NCI-H1048 (cell line): ENCODE data around the gene RNU2-1.
"Not testable (repeated sequence)": the region's sequence is repeated elsewhere in the genome, so short reads cannot be mapped to it uniquely, and the experiment has no call there.

Experiments
- DNase-seq: peaks from one replicate; lab custom pipeline; 2025; lab: John Stamatoyannopoulos, UW

The RNU2-1 gene

GRCh38 chr17:43233877-43234276 is at the start of gene RNU2-1:
RNU2-1 (minus strand) TSS chr17:43233977.
- not testable (repeated sequence) for DNase-seq

DNA sequence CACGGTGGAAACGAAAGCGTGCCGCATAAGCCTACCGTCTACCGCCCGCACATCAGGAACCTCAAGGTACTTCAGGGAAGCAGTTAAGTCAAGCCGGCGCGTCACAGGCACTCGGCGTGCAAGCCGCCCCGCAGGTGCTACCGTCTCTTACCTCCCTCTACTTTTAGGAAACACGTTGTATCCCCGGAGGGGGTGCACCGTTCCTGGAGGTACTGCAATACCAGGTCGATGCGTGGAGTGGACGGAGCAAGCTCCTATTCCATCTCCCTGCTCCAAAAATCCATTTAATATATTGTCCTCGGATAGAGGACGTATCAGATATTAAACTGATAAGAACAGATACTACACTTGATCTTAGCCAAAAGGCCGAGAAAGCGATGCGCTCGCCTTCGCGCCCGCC is 39.1 kb upstream of the RNU2-1 start:
- DNase-seq: not testable (repeated sequence)

DNA sequence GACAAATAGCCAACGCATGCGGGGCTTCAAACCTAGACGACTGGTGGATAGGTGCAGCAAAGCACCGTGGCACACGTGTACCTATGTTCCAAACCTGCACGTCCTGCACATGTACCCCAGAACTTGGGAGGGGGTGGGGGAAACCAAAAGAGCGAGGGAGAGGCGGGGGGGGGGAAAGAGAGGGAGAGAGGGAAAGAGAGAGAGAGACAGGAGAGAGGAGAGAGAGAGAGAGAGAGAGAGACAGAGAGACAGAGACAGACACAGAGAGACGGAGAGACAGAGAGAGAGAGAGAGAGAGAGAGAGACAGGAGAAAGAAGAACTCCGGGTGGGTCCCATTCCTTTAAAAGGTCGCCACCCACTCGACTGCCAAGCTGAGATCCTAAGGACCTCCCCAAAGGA is 38.7 kb upstream of the RNU2-1 start:
- DNase-seq: not testable (repeated sequence)

- not testable (repeated sequence) for DNase-seq
Observed at GRCh38 chr17:43270552-43271504, 37.1 kb upstream of the RNU2-1 start.

DNA sequence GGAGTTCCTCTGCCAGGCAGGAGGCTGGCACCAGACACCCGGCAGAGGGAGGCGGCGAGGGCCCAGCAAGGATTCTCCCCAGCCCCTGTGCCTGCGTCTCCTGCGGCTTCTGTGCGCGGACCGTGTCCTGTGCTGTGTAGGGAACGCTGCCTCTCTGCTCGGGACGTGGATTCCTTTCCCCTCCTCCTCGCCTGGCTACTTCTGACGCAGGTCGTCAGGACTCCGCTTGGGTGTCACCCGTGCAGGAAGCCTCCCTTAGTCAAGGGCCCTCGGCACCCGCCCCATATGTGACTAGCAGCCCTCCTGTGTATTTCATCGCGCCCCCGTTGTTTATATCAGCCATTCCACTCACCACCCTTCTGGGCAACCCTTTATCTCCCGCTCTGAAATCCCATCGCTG is 12.7 kb upstream of the RNU2-1 start:
- not testable (repeated sequence) for DNase-seq

DNA sequence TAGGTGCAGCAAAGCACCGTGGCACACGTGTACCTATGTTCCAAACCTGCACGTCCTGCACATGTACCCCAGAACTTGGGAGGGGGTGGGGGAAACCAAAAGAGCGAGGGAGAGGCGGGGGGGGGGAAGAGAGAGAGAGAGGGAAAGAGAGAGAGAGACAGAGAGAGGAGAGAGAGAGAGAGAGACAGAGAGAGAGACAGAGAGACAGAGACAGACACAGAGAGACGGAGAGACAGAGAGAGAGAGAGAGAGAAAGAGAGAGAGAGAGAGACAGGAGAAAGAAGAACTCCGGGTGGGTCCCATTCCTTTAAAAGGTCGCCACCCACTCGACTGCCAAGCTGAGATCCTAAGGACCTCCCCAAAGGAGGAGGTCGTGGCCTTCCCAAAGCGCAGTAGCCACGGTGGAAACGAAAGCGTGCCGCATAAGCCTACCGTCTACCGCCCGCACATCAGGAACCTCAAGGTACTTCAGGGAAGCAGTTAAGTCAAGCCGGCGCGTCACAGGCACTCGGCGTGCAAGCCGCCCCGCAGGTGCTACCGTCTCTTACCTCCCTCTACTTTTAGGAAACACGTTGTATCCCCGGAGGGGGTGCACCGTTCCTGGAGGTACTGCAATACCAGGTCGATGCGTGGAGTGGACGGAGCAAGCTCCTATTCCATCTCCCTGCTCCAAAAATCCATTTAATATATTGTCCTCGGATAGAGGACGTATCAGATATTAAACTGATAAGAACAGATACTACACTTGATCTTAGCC is 7.0 kb upstream of the RNU2-1 start:
- DNase-seq: not testable (repeated sequence)

DNA sequence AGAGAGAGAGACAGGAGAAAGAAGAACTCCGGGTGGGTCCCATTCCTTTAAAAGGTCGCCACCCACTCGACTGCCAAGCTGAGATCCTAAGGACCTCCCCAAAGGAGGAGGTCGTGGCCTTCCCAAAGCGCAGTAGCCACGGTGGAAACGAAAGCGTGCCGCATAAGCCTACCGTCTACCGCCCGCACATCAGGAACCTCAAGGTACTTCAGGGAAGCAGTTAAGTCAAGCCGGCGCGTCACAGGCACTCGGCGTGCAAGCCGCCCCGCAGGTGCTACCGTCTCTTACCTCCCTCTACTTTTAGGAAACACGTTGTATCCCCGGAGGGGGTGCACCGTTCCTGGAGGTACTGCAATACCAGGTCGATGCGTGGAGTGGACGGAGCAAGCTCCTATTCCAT is 5.8 kb upstream of the RNU2-1 start:
- DNase-seq: not testable (repeated sequence)

GRCh38 chr17:43233263-43233662 is 514 bp downstream of the RNU2-1 start:
- not testable (repeated sequence) for DNase-seq

DNA sequence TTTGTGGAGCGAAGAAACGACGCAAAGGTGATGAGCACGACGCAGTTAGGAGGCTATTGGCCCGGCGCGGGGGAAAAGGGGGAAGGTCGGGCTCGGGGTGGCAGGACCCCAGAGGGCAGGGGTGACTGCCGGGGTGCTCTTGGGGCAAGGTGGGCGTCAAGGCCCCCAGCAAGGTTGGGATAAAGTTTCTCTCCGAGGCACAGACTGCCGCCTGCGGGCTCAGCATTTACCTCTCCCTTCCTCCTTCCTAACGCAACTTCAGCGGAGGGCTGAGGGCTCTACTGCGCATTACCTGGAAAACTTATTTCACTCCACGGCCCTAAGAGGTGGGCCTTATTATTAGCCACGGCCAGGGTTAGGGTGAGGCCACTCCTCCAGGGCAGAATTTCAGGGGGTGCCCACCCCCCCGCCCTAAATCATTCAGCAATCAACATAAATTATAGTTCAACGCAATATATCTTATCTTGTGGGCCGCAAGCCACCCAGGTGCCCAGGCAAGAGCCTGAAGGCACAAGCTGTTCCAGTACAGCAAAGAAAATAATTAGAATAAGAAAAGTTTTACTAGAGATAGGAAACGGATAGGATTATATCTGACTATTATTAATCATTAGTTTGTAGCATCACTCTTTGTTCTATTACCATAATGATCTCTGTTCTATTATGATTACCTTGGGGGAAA is 1.6 kb downstream of the RNU2-1 start:
- DNase-seq: not testable (repeated sequence)

DNA sequence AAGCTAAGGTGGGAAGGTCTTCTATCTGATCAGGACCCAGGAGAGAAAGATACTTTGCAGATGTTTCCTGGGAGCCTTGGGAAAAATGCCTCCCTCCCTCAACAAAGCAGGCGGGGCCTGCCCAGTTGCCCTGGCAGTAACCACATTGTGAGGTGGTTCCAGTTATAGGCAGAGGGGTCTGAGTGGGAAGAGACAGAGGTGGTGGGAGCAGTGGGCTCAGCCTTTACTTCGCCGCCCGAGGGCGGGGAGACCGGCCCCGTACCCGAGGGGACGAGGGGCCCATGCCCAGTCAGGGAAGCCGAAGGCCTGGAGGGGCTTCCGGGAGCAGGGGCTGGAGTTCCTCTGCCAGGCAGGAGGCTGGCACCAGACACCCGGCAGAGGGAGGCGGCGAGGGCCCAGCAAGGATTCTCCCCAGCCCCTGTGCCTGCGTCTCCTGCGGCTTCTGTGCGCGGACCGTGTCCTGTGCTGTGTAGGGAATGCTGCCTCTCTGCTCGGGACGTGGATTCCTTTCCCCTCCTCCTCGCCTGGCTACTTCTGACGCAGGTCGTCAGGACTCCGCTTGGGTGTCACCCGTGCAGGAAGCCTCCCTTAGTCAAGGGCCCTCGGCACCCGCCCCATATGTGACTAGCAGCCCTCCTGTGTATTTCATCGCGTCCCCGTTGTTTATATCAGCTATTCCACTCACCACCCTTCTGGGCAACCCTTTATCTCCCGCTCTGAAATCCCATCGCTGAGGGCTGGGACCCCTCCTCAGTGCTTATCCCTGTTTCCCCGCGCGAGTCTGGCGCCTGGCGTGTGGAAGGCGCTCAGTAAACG is 2.4 kb downstream of the RNU2-1 start:
- not testable (repeated sequence) for DNase-seq

DNA sequence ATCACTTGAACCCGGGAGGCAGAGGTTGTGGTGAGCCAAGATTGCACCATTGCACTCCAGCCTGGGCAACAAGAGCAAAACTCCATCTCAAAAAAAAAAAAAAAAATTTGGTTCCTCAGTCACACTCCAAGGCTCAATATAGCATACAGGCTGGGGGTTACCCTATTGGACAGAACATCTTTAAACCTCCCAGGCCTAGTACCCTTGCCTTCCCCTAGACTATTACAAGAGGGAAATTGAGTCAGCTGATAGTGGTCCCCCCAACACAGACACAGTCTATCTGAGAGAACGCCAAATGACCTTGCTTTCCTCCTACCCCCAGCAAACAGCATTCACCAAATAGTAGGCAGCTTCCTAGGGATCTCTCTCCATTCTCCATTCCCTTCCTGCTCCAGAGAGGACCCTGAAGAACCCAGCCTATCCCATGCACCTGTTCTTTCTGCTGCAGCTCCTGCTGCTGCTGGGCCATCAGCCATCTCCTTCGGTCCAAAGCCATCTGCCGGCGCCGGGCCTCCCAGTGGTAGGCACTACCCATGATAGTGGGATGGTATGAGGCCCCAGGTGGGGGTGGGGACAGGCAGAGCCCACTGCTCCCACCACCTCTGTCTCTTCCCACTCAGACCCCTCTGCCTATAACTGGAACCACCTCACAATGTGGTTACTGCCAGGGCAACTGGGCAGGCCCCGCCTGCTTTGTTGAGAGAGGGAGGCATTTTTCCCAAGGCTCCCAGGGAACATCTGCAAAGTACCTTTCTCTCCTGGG is 5.6 kb downstream of the RNU2-1 start, which contains the start of gene CCDC200:
Gene CCDC200, minus strand, starts transcription at position 604 of the 763 bp plus-strand sequence. Its CDS starts 69 bp downstream, at position 535.
- not testable (repeated sequence) for DNase-seq

- no peak for DNase-seq
Observed at GRCh38 chr17:43226393-43226792, 7.4 kb downstream of the RNU2-1 start.

GRCh38 chr17:43224146-43224705 is 9.6 kb downstream of the RNU2-1 start:
- DNase-seq: no peak

GRCh38 chr17:43220511-43221125 is 13.2 kb downstream of the RNU2-1 start:
- no peak for DNase-seq

DNA sequence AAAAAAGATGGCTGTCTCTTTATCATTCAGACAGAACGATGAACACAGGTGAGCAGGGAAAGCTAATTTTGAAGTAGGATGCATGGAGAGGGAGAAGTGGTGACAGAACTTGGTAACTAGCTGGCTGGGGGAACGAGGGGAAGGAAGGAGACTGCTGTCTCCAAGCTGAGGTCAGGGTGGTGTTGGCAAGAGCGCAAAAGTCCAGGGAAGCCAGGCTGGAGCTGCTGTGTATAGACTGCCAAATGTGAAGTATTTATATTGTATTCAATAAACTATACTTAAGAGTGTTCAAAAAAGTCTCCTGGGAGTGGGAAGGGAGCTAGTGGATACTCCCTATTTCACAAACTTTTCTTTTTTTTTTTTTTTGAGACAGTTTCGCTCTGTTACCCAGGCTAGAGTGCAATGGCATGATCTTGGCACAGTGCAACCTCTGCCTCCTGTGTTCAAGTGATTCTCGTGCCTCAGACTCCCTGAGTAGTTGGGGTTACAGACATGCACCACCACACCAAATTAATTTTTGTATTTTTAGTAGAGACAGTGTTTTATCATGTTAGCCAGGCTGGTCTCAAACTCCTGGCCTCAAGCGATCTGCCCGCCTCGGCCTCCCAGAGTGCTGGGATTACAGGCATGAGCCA is 13.9 kb downstream of the RNU2-1 start:
- no peak for DNase-seq

DNA sequence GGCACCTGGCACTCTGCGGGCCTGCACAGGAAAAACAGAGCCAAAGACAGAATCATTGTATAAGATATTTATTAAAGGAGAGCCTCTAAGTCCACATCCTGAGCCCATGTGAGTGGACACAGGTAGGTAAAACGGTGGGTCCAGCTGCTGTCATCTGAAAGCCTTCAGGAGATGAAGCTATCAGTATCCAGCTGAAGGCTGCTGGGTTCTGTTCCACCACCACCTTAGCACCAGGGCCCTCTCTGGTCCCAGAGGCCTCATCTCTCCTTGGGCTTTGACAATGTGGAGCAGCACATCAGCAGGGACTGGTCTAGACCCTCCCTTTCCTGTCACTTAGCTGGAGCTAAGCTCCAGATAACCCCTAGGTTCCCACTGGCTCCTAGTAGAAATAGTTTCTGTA is 14.8 kb downstream of the RNU2-1 start:
- no peak for DNase-seq

DNA sequence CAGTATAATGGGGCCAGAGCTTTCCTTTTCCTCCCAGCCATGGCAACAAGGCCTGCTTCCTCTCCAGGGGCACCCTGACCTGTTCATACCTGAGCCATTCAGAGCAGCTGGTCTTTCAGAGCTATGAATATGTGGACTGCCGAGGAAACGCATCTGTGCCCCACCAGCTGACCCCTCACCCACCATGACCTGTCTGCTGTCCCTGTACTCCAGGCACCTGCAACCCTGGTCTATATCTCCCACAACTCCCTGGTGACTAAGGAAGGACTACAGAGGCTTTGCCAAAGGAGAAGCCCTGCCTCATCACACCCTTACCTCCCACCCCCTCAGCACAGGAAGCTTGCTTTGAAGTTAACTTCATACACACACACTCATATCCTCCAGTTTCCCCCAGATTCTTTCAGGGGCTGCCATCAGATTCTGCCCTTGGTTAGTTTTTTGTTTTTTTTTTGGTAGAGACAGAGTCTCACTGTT is 16.1 kb downstream of the RNU2-1 start:
- no peak for DNase-seq

DNA sequence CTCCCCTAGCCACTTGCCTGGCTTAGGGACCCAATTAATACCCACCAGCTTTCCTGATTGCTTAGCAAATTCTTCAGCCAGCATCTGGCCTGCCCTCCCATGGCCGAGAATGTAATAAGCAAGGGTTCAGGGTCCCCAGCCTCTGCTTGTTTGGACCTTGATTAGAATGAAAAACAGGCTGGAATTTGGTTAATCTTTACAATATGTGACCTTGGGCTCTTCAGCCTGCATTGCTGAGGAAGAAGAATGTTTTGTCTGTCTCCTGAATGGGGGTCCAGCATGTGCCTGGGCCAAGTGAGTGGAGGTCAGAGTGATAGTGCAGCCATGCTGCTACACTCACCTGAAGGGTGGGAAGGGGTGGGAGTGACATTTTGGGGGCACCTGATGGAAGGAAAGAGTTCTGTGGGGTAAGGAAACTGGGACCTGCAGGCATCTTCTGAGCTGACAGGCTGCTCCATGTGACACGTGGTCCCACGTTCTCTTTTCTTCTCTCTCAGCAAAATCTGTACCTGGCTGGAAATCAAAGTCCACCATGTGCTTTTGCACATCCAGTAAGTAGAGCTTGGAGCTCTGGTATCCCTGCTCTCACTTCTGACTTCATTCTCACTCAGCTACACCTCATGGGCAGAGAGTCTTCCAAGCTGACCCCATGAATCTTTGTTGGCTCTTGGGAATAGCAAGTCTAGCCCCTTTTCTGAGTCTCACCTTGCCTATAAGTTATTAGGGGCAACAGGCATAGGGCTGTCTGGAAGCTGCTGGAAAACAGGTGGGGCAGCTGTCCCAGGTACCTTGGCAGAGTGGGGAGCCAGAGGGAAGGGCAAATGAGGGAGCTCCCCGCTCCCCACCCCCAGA is 16.8 kb downstream of the RNU2-1 start:
- DNase-seq: no peak
